LNCAP (cell line): Measurements from ENCODE around the gene DCUN1D2.

Experiments
- CTCF ChIP-seq: fragments of 450-650 bp; IDR thresholded peaks from 2 replicates; pipeline ENCODE4 v1.5.1; 2017; ENCODE audit warnings: mild to moderate bottlenecking

DCUN1D2 gene

GRCh38 chr13:113483504-113484293, 6.8 kb downstream of the DCUN1D2 start:
- TF ChIP-seq CTCF, result no peak

GRCh38 chr13:113483081-113483480, 7.4 kb downstream of the DCUN1D2 start:
- TF ChIP-seq CTCF, result no peak

- no peak for TF ChIP-seq CTCF
These were observed 11.3 kb downstream of the DCUN1D2 start for GRCh38 chr13:113479179-113479578.

GRCh38 chr13:113477724-113478123, 12.8 kb downstream of the DCUN1D2 start:
- TF ChIP-seq CTCF, result no peak

- no peak for TF ChIP-seq CTCF
These were observed 13.7 kb downstream of the DCUN1D2 start for GRCh38 chr13:113476811-113477210.

GRCh38 chr13:113475911-113476310, 14.6 kb downstream of the DCUN1D2 start:
- TF ChIP-seq CTCF, result no peak

GRCh38 chr13:113475280-113475679, 15.2 kb downstream of the DCUN1D2 start:
- no peak for TF ChIP-seq CTCF

- TF ChIP-seq CTCF, result no peak
These were observed 16.3 kb downstream of the DCUN1D2 start for GRCh38 chr13:113474179-113474578.
